Bronchial epithelial cell (primary cell): ENCODE results near the gene ZNF302. TPM values are rescaled to one million over a fixed set of nuclear protein-coding genes. Genes with fewer than 3 reads are reported as not detected.
A peak's percentile ranks its signal among the peaks of the same experiment; 100 is the strongest.

Source experiments
- DNase-seq: peaks from one replicate; pipeline ENCODE4 v3.0.0-alpha.2; 2010; ENCODE audit warnings: low read depth
- FAIRE-seq: peaks from 2 replicates; lab custom pipeline; 2011; peaks lifted over from hg19 to GRCh38; lab: Jason Lieb, UNC
- H3K27me3 ChIP-seq: 2 replicates; pipeline ENCODE4 v1.5.1; 2011; ENCODE audit warnings: low read length; ENCODE audit not compliant: control insufficient read depth, insufficient read depth
- H3K36me3 ChIP-seq: 2 replicates; pipeline ENCODE4 v1.5.1; 2011; ENCODE audit warnings: low read length; ENCODE audit not compliant: control insufficient read depth, insufficient read depth
- H3K4me3 ChIP-seq: 2 replicates; pipeline ENCODE4 v1.5.1; 2011; ENCODE audit warnings: mild to moderate bottlenecking, low read depth, low read length, control low read depth
- CTCF ChIP-seq: IDR thresholded peaks from 2 replicates; pipeline ENCODE4 v1.5.1; 2011; ENCODE audit warnings: mild to moderate bottlenecking, moderate library complexity, low read length, control low read depth, inconsistent platforms; ENCODE audit not compliant: insufficient read depth, severe bottlenecking
- total RNA-seq: library from RNA; depleted of rRNA; stranded (reverse); fragments of >200 nt; gene quantifications from 2 replicates; pipeline ENCODE4 v1.2.1, GENCODE V29; 2014

ZNF302 gene
- total RNA-seq, 1 donor from 2014 or later, result 7.4 TPM

GRCh38 chr19:34731019-34731829 is 53.7 kb downstream of the ZNF302 start:
- H3K4me3 ChIP-seq, result no peak overlapping the region
- no peak for DNase-seq
- H3K36me3 ChIP-seq, result peaks cover 1% of the 10 kb centered on the region
- no peak for TF ChIP-seq CTCF
- FAIRE-seq, result no peak
- no peaks in the 10 kb centered on the region for H3K27me3 ChIP-seq

GRCh38 chr19:34731964-34732363 is 54.5 kb downstream of the ZNF302 start:
- Histone ChIP-seq H3K4me3 (no peak overlapping the region), H3K36me3 (peaks cover 1% of the 10 kb centered on the region), H3K27me3 (no peaks in the 10 kb centered on the region)
- no peak for TF ChIP-seq CTCF
- FAIRE-seq (no peak), DNase-seq (no peak)

- Histone ChIP-seq H3K36me3 (peaks cover 1% of the 10 kb centered on the region), H3K4me3 (peak overlapping the region; percentile 79), H3K27me3 (no peaks in the 10 kb centered on the region)
- DNase-seq, result no peak
- FAIRE-seq, result no peak
- no peak for TF ChIP-seq CTCF
These were observed 55.2 kb downstream of the ZNF302 start for GRCh38 chr19:34732612-34733211.

GRCh38 chr19:34733266-34733745 is 55.8 kb downstream of the ZNF302 start:
- Histone ChIP-seq H3K4me3 (peak overlapping the region; percentile 79), H3K36me3 (peaks cover 1% of the 10 kb centered on the region), H3K27me3 (no peaks in the 10 kb centered on the region)
- no peak for TF ChIP-seq CTCF
- DNase-seq (no peak), FAIRE-seq (no peak)

GRCh38 chr19:34733746-34734536 is 56.5 kb downstream of the ZNF302 start, which contains the start of gene ZNF181:
Gene ZNF181 (plus strand): TSS chr19:34734243. CDS start chr19:34735038, 795 bp downstream.
- Histone ChIP-seq H3K36me3 (peaks cover 1% of the 10 kb centered on the region), H3K4me3 (peak within 1 kb of the TSS; percentile 79), H3K27me3 (no peaks in the 10 kb centered on the region)
- DNase-seq, result peak; percentile 77
- FAIRE-seq, result no peak
- TF ChIP-seq CTCF, result no peak
